Measurements from ENCODE around the gene ABHD16A. TPM values are rescaled to one million over a fixed set of nuclear protein-coding genes. Genes with fewer than 3 reads are reported as not detected.
A peak's percentile ranks its signal among the peaks of the same experiment; 100 is the strongest.

Gene ABHD16A
- total RNA-seq, 4 donors from 2014 or later: 37.1 to 62.1 (median 49.9) TPM

DNA sequence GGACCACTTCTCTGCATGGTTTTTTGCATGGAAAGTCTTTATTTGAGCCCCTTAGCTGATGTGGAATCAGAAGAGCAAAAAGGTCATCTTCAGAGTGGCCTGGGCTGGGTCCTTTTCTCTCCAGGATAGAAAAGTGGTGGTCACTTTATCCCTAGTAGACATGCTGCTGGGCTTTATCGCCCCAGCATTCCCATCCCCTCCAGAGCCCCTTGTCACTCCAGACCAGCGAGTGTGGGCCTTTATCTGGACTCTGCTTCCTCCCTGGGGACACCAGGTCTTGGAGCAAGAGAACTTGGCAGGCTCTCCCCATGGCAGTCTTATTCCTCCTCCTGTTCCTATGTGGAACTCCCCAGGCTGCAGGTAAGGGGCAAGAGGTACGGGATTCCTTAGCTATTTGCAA, 3.5 kb upstream of the ABHD16A start, which contains the start of gene LY6G6F:
TSS of gene LY6G6F (plus strand) at position 268 of the 400 bp plus-strand sequence. CDS start at position 309, 41 bp downstream.
- Histone ChIP-seq H3K4me1 (peaks cover 0 to 17% (median 10%) of the 10 kb centered on the region in 4 donors), H3K9me3 (no peaks in the 10 kb centered on the region), H3K4me3 (no peak within 1 kb of the TSS), H3K36me3 (no peaks in the 10 kb centered on the region), H3K27me3 (no peaks in the 10 kb centered on the region), H3K27ac (no peak within 1 kb of the TSS)
- TF ChIP-seq, protein P1, sequence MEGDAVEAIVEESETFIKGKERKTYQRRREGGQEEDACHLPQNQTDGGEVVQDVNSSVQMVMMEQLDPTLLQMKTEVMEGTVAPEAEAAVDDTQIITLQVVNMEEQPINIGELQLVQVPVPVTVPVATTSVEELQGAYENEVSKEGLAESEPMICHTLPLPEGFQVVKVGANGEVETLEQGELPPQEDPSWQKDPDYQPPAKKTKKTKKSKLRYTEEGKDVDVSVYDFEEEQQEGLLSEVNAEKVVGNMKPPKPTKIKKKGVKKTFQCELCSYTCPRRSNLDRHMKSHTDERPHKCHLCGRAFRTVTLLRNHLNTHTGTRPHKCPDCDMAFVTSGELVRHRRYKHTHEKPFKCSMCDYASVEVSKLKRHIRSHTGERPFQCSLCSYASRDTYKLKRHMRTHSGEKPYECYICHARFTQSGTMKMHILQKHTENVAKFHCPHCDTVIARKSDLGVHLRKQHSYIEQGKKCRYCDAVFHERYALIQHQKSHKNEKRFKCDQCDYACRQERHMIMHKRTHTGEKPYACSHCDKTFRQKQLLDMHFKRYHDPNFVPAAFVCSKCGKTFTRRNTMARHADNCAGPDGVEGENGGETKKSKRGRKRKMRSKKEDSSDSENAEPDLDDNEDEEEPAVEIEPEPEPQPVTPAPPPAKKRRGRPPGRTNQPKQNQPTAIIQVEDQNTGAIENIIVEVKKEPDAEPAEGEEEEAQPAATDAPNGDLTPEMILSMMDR (IDR thresholded peaks at IDR 0.05): no peak
- TF ChIP-seq EP300 (IDR thresholded peaks at IDR 0.05) (no peak), POLR2A (IDR thresholded peaks at IDR 0.05) (no peak)
- DNase-seq (ENCODE audit: low spot score in 2 of 2): no peak
- WGBS, 2 donors: 62 to 68% methylated on average over 3 of the region's 3 CpGs

DNA sequence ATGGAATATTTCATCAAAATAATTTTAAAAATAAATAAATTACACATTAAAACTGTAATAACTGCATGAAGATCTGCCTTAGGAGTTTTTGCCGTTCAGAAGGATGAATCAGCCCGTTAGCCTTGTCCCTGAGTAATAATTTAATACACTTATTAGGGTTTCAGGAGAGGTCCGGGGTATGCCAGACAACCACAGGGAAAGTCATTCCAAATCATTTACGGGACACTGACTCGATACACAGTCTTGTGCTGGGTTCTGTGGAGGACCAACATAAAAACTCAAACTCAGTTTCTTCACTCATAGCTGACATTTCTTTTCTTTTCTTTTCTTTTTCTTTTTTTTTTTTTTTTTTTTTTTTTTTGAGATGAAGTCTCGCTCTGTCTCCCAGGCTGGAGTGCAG, 2.8 kb upstream of the ABHD16A start:
- H3K4me1 ChIP-seq: peaks cover 0 to 24% (median 15%) of the 10 kb centered on the region in 4 donors
- 89 to 90% methylated on average over 6 of the region's 6 CpGs for WGBS, 2 donors
- no peaks in the 10 kb centered on the region for H3K36me3 ChIP-seq
- TF ChIP-seq POLR2A (IDR thresholded peaks at IDR 0.05) (no peak), EP300 (IDR thresholded peaks at IDR 0.05) (no peak)
- TF ChIP-seq, protein P1 (IDR thresholded peaks at IDR 0.05): no peak
- no peak overlapping the region for H3K4me3 ChIP-seq
- H3K27me3 ChIP-seq: no peaks in the 10 kb centered on the region
- DNase-seq (ENCODE audit: low spot score in 2 of 2): no peak
- H3K9me3 ChIP-seq: no peaks in the 10 kb centered on the region
- H3K27ac ChIP-seq: no peak overlapping the region

DNA sequence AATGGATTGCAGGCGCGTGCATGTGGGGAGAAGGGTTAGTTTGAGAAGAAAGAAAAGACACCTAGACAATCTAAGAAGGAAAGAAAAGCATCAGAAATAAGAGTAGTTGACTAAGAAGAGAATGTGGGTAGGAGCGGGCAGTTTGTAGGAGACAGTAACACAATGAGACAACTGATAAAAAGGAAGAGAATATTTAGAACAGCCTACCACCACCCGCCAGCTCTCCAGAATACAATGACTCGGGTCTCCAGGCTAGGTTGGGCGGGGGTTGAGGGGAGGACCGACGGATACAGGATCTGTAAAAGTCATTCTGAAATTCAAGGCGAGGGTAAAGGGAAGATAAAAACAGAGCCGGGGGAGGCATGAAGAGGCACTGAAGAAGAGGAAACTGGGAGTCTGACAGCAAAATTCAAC, 712 bp downstream of the ABHD16A start:
- peaks cover 0 to 38% (median 16%) of the 10 kb centered on the region in 4 donors for H3K4me1 ChIP-seq
- peak overlapping the region; percentile 89 to 98 (median 96) for H3K27ac ChIP-seq
- no peaks in the 10 kb centered on the region for H3K27me3 ChIP-seq
- no peak for DNase-seq (ENCODE audit: low spot score in 2 of 2)
- 1% methylated on average over 10 of the region's 10 CpGs for WGBS, 2 donors
- peak overlapping the region; percentile 61 to 92 (median 76) for H3K4me3 ChIP-seq
- no peaks in the 10 kb centered on the region for H3K9me3 ChIP-seq
- peaks cover 0 to 28% (median 0%) of the 10 kb centered on the region in 3 donors for H3K36me3 ChIP-seq
- TF ChIP-seq, protein P1 (IDR thresholded peaks at IDR 0.05): no peak
- TF ChIP-seq EP300 (IDR thresholded peaks at IDR 0.05) (no peak), POLR2A (IDR thresholded peaks at IDR 0.05) (no peak)

DNA sequence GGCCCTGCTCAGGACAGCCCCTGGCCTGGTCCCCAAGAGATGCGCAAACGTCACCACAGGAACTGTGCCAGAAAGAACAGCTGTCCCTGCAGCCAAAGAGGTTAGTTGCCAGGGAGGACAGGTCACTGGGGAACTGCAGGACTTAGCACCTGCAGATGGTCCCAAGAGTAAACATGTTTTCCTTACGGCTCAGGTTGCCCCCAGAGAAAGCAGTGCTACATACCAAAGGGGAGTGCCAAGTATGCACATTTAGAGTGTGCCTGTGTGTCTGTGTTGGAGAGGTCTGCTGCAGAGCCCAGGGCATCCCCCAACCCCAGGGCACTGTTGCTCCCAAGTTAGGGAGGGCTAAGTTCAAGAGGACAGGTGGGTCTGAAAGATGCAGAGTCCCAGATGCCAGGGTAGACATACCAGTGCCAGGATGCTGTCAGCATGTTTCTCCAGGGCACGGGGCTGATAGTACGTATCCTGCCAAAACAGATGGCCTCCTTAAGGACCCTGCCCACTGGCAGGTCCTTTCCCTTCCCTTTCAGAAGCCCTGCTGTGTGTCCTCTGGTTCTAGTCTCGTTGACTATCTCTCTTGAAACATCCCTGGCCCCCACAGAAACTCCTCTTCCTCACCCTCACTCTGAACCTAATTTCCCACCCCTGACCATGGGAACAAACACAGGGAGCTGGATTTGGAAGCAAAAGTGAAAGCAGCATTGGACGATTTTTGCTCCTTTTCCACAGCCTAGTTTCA, 1.3 kb downstream of the ABHD16A start:
- H3K4me3 ChIP-seq: peak overlapping the region; percentile 61 to 92 (median 76)
- H3K9me3 ChIP-seq: no peaks in the 10 kb centered on the region
- no peaks in the 10 kb centered on the region for H3K27me3 ChIP-seq
- peak overlapping the region; percentile 89 to 98 (median 96) for H3K27ac ChIP-seq
- 14 to 21% methylated on average over 7 of the region's 7 CpGs for WGBS, 2 donors
- TF ChIP-seq POLR2A (IDR thresholded peaks at IDR 0.05) (no peak), EP300 (IDR thresholded peaks at IDR 0.05) (no peak)
- TF ChIP-seq, protein P1 (IDR thresholded peaks at IDR 0.05): no peak
- H3K4me1 ChIP-seq: peaks cover 0 to 38% (median 16%) of the 10 kb centered on the region in 4 donors
- H3K36me3 ChIP-seq: peaks cover 0 to 33% (median 0%) of the 10 kb centered on the region in 3 donors
- no peak for DNase-seq (ENCODE audit: low spot score in 2 of 2)

DNA sequence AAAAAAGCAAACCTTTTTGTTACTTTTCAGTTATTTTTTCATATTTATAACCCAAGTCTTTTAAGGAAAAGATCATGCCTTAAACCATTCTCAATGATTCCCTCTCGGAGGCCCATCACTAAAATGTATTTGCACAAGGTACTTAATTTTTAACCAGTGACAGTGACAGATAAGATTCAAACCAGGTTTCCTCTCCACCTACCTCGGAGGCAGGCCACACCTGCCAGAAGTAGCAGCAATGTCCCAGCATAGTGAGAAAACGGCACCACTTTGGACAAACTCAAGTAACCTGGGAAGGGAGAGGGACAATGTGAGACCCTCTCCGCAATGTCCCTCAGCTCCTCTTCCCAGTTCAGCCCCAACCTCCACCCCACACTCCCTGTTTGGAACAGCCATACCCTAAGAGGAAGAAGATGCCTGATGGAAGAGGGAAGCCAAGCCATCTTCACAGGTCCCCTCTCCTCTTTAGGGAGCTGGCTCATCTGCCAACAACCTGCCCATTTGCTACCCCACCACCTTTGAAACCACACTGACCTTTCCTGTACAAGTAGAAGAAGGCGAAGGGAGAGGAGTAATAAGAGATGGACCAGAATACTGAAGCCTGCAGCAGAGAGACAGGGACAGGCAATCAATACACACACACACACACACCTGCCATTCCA, 2.3 kb downstream of the ABHD16A start:
- H3K36me3 ChIP-seq: peaks cover 0 to 43% (median 5%) of the 10 kb centered on the region in 3 donors
- peaks cover 0 to 38% (median 16%) of the 10 kb centered on the region in 4 donors for H3K4me1 ChIP-seq
- no peak for DNase-seq (ENCODE audit: low spot score in 2 of 2)
- H3K27me3 ChIP-seq: no peaks in the 10 kb centered on the region
- TF ChIP-seq, protein P1 (IDR thresholded peaks at IDR 0.05): no peak
- TF ChIP-seq POLR2A (IDR thresholded peaks at IDR 0.05) (no peak), EP300 (IDR thresholded peaks at IDR 0.05) (no peak)
- 86 to 88% methylated on average over 5 of the region's 5 CpGs for WGBS, 2 donors
- H3K9me3 ChIP-seq: no peaks in the 10 kb centered on the region
- peak overlapping the region in 1 of 4 donors; percentile 98 for H3K27ac ChIP-seq
- no peak overlapping the region for H3K4me3 ChIP-seq

Data from tibial nerve (tissue), 4 donors.